Large intestine (tissue), 12 donors: ENCODE measurements around the gene PFAS. TPM values are rescaled to one million over a fixed set of nuclear protein-coding genes. Genes with fewer than 3 reads are reported as not detected.
"Not testable (repeated sequence)": the region's sequence is repeated elsewhere in the genome, so short reads cannot be mapped to it uniquely, and the experiment has no call there.

Experiments
- DNase-seq, 2 donors: peaks; one replicate each; pipeline versions ENCODE4 v3.0.0 to v3.0.0-alpha.2; 2013
- H3K27ac ChIP-seq: one replicate; pipeline ENCODE4 v1.5.1; 2013; ENCODE audit warnings: low read length
- H3K27me3 ChIP-seq: 2 replicates; pipeline ENCODE4 v1.6.1; 2013; ENCODE audit warnings: low read length; ENCODE audit not compliant: control insufficient read depth, insufficient read depth
- H3K36me3 ChIP-seq: 2 replicates; pipeline ENCODE4 v1.6.1; 2013; ENCODE audit warnings: low read length; ENCODE audit not compliant: control insufficient read depth, insufficient read depth
- H3K4me1 ChIP-seq: one replicate; pipeline ENCODE4 v1.6.1; 2013; ENCODE audit warnings: low read length; ENCODE audit not compliant: control insufficient read depth, insufficient read depth
- H3K4me3 ChIP-seq: one replicate; pipeline ENCODE4 v1.5.1; 2013; ENCODE audit warnings: low read length
- H3K9me3 ChIP-seq: one replicate; pipeline ENCODE4 v1.6.1; 2013; ENCODE audit warnings: mild to moderate bottlenecking, low read depth, low read length, moderate library complexity; ENCODE audit not compliant: control insufficient read depth
- whole genome bisulfite sequencing: methylation state at CpG from one replicate; pipeline ENCODE4 v1.1.5; 2013; ENCODE audit warnings: low lambda C conversion rate; ENCODE audit not compliant: insufficient coverage; 5-methylcytosine and 5-hydroxymethylcytosine counted together
- long read RNA-seq, 11 donors: transcript quantifications; one replicate each; lab custom pipeline, GENCODE V29; 2026
- polyA plus RNA-seq: library from polyadenylated mRNA; unstranded; fragments of 120-200 nt; gene quantifications from one replicate; pipeline ENCODE4 v1.2.1, GENCODE V29; 2013

The PFAS gene, protein sequence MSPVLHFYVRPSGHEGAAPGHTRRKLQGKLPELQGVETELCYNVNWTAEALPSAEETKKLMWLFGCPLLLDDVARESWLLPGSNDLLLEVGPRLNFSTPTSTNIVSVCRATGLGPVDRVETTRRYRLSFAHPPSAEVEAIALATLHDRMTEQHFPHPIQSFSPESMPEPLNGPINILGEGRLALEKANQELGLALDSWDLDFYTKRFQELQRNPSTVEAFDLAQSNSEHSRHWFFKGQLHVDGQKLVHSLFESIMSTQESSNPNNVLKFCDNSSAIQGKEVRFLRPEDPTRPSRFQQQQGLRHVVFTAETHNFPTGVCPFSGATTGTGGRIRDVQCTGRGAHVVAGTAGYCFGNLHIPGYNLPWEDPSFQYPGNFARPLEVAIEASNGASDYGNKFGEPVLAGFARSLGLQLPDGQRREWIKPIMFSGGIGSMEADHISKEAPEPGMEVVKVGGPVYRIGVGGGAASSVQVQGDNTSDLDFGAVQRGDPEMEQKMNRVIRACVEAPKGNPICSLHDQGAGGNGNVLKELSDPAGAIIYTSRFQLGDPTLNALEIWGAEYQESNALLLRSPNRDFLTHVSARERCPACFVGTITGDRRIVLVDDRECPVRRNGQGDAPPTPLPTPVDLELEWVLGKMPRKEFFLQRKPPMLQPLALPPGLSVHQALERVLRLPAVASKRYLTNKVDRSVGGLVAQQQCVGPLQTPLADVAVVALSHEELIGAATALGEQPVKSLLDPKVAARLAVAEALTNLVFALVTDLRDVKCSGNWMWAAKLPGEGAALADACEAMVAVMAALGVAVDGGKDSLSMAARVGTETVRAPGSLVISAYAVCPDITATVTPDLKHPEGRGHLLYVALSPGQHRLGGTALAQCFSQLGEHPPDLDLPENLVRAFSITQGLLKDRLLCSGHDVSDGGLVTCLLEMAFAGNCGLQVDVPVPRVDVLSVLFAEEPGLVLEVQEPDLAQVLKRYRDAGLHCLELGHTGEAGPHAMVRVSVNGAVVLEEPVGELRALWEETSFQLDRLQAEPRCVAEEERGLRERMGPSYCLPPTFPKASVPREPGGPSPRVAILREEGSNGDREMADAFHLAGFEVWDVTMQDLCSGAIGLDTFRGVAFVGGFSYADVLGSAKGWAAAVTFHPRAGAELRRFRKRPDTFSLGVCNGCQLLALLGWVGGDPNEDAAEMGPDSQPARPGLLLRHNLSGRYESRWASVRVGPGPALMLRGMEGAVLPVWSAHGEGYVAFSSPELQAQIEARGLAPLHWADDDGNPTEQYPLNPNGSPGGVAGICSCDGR (N-terminal part only)
- 25.3 TPM for polyA plus RNA-seq
- long read RNA-seq, donor 1, result 0 reads
- long read RNA-seq, donor 2, full-length matches to known transcripts, result 1 of 1 reads
- long read RNA-seq, donor 2, partial matches to known transcripts, result 0 of 1 reads
- long read RNA-seq, donor 2, other reads (novel, unspliced or antisense), result 0 of 1 reads
- long read RNA-seq, donor 3, result 0 reads
- long read RNA-seq, donor 4, result 0 reads
- long read RNA-seq, donor 5, result 0 reads
- long read RNA-seq, donor 6, full-length matches to known transcripts, result 1 of 1 reads
- long read RNA-seq, donor 6, partial matches to known transcripts, result 0 of 1 reads
- long read RNA-seq, donor 6, other reads (novel, unspliced or antisense), result 0 of 1 reads
- long read RNA-seq, donor 7, partial matches to known transcripts, result 7 of 7 reads
- long read RNA-seq, donor 7, other reads (novel, unspliced or antisense), result 0 of 7 reads
- long read RNA-seq, donor 8, full-length matches to known transcripts, result 1 of 19 reads
- long read RNA-seq, donor 8, partial matches to known transcripts, result 18 of 19 reads
- long read RNA-seq, donor 8, other reads (novel, unspliced or antisense), result 0 of 19 reads
- long read RNA-seq, donor 9, result 0 reads
- long read RNA-seq, donor 10, result 0 reads
- long read RNA-seq, donor 11, full-length matches to known transcripts, result 1 of 1 reads
- long read RNA-seq, donor 11, partial matches to known transcripts, result 0 of 1 reads
- long read RNA-seq, donor 11, other reads (novel, unspliced or antisense), result 0 of 1 reads

DNA sequence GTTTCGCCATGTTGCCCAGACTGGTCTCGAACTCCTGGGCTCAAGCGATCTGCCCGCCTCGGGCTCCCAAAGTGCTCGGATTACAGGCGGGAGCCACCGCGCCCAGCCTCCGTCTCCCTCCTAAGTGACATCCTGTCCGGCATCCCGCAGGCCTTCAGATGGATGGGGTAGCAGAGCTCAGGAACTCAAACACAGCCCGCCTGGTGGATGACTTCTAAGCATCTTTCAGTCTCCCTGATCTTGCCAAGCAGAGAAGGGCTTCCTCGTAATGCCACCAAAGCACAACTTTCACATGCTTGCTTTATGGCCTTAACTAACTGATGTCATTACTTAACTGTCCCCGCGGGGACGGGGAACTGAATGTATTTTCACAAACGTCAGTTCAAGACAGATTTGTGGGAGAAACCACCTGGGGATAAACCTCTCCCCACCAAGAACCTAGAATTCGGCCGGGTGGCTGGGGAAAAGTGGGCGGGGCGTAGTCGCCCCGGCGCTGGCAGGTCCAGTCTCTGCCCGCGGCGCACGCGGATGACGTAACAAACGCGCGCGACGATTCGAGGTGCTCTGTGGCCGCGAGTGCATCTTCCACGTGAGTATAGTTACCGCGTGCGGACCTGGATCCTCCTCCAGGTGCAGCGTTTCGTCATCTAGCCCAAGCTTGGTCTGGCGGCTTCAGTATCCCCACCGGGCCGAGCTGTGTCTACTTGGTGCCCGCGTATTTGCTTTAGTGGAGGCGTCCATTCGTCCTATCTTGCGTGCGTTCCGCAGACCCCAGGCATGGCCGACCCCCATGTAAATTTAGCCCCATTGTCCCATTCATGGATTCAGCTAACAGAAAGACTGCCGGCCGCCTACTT, at the start of gene PFAS:
Gene PFAS (plus strand): TSS at position 539 of the 857 bp plus-strand sequence. CDS start 4,649 bp downstream, outside the sequence.
- peak; percentile 96 to 97 for DNase-seq
- peak within 1 kb of the TSS; percentile 100 for H3K27ac ChIP-seq
- no peaks in the 10 kb centered on the region for H3K9me3 ChIP-seq
- WGBS, result no CpG with 5 or more reads among the region's 58 CpGs
- peaks cover 7% of the 10 kb centered on the region for H3K4me1 ChIP-seq
- no peaks in the 10 kb centered on the region for H3K27me3 ChIP-seq
- peak within 1 kb of the TSS; percentile 85 for H3K4me3 ChIP-seq
- peaks cover 4% of the 10 kb centered on the region for H3K36me3 ChIP-seq

DNA sequence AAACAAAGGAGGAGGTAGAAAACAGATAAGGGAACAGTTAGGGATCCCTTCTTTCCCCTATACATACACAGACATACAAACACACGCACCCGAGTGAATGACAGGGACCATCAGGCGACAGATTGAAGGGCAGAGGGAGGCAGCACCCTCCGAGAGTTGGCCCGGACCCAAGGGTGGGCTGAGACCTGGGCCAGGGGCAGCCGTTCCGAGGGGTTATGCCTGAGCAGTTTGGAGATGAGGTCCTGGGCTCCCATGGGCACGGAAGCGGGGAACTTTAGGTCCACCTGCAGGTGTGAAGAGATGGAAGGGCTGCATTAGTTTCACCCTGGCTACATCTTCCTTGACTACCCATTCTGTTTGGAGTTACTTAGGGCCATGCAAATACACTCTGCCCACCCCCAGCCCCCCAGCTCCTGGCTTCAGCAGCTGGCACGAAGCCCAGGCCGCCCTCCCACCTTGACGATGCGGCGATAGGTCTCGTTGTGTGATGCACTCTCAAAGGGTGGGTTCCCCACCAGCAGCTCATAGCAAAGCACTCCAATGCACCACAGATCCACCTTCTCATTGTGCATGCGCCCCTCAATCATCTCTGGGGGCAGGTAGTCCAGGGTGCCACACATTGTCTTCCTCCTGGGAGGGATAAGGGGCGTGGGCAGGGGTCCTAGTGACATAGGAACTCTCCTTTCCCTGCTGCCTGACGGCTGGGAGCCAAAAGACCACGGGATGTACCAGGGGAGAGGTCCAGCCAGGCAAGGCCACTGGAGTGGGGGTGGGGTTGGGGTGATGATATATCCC, 44.1 kb upstream of the PFAS start:
- no peaks in the 10 kb centered on the region for H3K4me1 ChIP-seq
- no CpG with 5 or more reads among the region's 19 CpGs for WGBS
- H3K27me3 ChIP-seq, result no peaks in the 10 kb centered on the region
- H3K36me3 ChIP-seq, result peaks cover 4% of the 10 kb centered on the region
- no peaks in the 10 kb centered on the region for H3K9me3 ChIP-seq
- H3K27ac ChIP-seq, result no peak overlapping the region
- H3K4me3 ChIP-seq, result no peak overlapping the region
- no peak for DNase-seq

DNA sequence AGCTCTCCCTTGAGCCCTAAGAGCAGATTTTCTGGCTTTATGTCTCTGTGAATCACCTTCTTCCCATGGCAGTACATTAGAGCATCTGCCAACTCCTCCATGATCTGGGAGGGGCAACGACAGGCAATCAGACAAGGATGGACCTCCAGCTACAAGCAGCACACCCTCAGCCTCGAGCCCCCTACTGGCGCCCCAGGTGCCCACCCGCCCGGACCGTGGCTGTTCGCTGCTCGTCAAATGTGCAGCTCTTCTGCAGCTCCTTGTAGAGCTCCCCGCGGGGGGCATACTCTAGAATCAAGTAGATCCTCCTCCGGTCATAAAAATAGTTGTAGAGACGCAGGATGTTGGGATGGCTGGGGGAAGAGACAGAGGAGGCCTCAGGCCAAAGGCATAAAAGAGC, 42.6 kb upstream of the PFAS start:
- H3K9me3 ChIP-seq, result no peaks in the 10 kb centered on the region
- H3K4me1 ChIP-seq, result no peaks in the 10 kb centered on the region
- DNase-seq, result no peak
- no CpG with 5 or more reads among the region's 12 CpGs for WGBS
- no peak overlapping the region for H3K4me3 ChIP-seq
- no peak overlapping the region for H3K27ac ChIP-seq
- H3K36me3 ChIP-seq, result peaks cover 4% of the 10 kb centered on the region
- no peaks in the 10 kb centered on the region for H3K27me3 ChIP-seq

DNA sequence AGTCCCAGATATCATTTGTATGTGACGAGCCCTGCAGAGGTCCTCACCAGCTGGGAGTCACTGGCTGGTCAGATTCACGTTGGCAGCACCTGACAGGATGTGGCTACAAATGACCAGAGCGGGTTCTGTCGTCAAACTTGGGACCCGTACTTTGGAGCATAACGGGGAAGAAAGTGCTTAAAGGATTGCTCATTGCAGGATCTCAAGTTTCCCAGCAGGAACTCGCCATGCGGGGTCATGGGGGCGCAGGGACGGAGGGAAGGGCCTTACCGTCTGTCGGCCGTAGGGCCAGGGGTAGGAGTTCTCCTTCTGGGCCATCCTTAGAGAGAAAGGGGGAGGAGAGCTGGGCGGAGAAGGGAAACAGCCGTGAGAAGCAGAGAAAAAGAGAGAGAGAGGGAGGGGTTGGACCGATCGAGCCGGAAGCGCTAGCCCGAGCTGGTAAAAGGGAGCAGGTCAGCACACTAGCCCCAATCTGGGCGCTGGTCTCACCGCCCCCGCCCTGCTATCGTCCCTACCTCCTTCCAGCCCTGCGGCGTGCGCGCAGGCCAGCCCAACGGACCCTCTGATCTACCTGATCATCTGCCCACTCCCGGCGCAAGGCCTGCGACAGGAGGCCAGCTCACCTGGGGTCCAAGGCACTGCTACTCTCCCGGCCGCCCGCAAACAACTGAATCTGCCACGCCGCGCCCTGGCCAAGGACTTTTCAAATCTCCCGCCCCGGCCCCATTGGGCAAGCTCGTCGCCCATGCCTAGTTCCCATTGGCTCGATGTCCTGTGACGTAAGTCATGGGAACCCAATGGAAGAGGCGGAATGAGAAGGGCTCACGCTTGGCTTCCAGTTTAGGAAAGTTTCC, 39.0 kb upstream of the PFAS start, which contains the start of gene AURKB:
Gene AURKB (minus strand): TSS at position 669 of the 854 bp plus-strand sequence. CDS start 351 bp downstream, at position 318.
- peak; percentile 94 for DNase-seq
- H3K4me3 ChIP-seq, result peak within 1 kb of the TSS; percentile 57
- H3K27me3 ChIP-seq, result no peaks in the 10 kb centered on the region
- peaks cover 2% of the 10 kb centered on the region for H3K36me3 ChIP-seq
- 0% methylated on average over 7 of the region's 46 CpGs for WGBS
- H3K4me1 ChIP-seq, result no peaks in the 10 kb centered on the region
- no peaks in the 10 kb centered on the region for H3K9me3 ChIP-seq
- H3K27ac ChIP-seq, result peak within 1 kb of the TSS; percentile 54

DNA sequence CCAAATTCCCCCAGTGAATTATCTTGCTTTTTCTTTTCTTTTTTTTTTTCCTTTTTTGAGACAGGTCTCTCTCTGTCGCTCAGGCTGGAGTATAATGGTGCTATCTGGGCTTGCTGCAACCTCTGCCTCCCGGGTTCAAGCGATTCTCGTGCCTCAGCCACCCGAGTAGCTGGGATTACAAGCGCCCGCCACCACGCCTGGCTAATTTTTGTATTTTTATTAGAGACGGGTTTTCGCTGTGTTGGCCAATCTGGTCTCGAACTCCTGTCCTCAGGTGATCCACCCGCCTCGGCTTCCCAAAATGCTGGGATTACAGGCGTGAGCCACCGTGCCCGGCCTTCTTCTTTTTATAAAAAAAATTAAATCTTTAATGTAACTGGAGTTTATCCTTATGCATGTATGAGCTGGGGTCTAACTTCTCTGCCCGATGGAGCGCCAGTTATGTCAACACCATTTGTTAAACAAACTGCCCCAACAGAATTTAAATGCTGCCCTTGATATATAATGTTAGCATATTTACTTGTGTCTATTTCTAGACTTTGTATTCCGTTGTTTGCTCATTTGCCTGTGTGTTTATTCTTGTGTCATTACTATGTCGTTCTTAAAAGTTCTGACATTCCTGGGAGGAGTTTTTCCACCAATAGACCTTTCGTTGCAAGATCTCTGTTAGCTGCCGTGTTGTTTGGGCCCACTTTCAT, 38.2 kb upstream of the PFAS start:
- DNase-seq, result peak in 1 of 2 donors; percentile 17
- Histone ChIP-seq H3K27ac (peak overlapping the region; percentile 54), H3K36me3 (peaks cover 2% of the 10 kb centered on the region), H3K9me3 (no peaks in the 10 kb centered on the region), H3K4me3 (peak overlapping the region; percentile 57), H3K27me3 (no peaks in the 10 kb centered on the region), H3K4me1 (no peaks in the 10 kb centered on the region)
- WGBS, result 40% methylated on average over 3 of the region's 22 CpGs

DNA sequence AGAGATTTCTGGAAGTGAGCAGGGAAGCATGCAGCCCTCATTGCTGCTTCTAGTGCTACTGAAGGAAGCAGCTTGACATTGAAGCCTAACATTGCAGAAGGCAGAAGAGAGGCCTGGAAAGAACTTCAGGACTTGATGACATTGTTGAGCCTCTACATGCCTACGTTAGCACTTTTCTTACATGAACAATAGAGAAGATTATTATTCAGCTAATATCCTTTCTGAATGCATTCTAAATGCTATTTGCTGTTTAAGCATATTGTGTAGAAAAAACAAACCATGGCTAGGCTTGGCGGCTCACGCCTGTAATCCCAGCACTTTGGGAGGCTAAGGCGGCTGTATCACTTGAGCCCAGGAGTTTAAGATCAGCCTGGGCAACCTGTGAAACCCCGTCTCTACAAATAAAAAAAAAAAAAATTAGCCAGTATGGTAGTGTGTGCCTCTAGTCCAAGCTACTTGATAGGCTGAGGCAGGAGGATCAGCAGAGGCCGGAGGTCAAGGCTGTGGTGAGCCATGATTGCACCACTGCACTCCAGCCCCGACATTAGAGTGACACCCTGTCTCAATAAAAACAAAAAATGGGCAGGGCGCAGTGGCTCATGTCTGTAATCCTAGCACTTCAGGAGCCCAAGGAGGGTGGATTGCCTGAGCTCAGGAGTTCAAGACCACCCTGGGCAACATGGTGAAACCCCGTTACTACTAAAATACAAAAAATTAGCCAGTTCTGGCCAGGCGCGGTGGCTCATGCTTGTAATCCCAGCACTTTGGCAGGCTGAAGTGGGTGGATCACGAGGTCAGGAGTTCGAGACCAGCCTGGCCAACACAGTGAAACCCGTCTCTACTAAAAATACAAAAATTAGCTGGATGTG, 36.5 kb upstream of the PFAS start:
- DNase-seq, result no peak
- no peak overlapping the region for H3K4me3 ChIP-seq
- H3K4me1 ChIP-seq, result no peaks in the 10 kb centered on the region
- no peaks in the 10 kb centered on the region for H3K27me3 ChIP-seq
- no peak overlapping the region for H3K27ac ChIP-seq
- WGBS, result no CpG with 5 or more reads among the region's 14 CpGs
- no peaks in the 10 kb centered on the region for H3K36me3 ChIP-seq
- no peaks in the 10 kb centered on the region for H3K9me3 ChIP-seq

DNA sequence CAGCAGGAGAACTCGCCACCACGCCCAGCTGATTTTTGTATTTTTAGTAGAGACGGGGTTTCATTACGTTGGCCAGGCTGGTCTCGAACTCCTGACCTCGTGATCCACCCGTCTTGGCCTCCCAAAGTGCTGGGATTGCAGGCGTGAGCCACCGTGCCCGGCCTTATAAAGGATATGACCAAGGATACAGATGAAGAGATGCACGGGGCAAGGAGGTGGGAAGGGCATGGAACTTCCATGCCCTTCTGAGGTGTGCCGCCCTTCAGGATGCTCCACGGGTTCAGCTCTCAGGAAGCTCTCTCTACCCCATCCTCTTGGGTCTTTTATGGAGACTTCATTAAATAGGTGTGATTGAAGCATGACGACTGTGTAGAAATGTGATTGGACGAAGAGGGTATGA, 35.1 kb upstream of the PFAS start:
- not testable (repeated sequence) for H3K9me3 ChIP-seq, DNase-seq, H3K4me1 ChIP-seq, H3K27me3 ChIP-seq, H3K4me3 ChIP-seq, H3K27ac ChIP-seq, H3K36me3 ChIP-seq
- 83% methylated on average over 2 of the region's 15 CpGs for WGBS
